ENCODE data around the gene MRGPRD. TPM values are rescaled to one million over a fixed set of nuclear protein-coding genes. Genes with fewer than 3 reads are reported as not detected.

Gene MRGPRD
- total RNA-seq, 2 donors from 2014 or later, result not detected

- no peaks in the 10 kb centered on the region for H3K36me3 Mint-ChIP-seq (ENCODE audit: insufficient read depth in 2 of 2)
- no peaks in the 10 kb centered on the region for H3K9me3 Mint-ChIP-seq
- DNase-seq (peak; percentile 18 to 29), ATAC-seq (replicated peaks in 1 of 2) (peak; percentile 54 to 65)
- H3K27ac Mint-ChIP-seq, result no peak overlapping the region
- H3K27me3 Mint-ChIP-seq (ENCODE audit: low read depth), result peaks cover 14% of the 10 kb centered on the region
- no peaks in the 10 kb centered on the region for H3K4me1 Mint-ChIP-seq (ENCODE audit: low read depth)
- H3K4me3 Mint-ChIP-seq, result no peak overlapping the region
Observed at GRCh38 chr11:69010964-69011623, 30.3 kb upstream of the MRGPRD start.

GRCh38 chr11:69010361-69010891 lies 29.6 kb upstream of the MRGPRD start:
- no peaks in the 10 kb centered on the region for H3K36me3 Mint-ChIP-seq (ENCODE audit: insufficient read depth in 2 of 2)
- peaks cover 14% of the 10 kb centered on the region for H3K27me3 Mint-ChIP-seq (ENCODE audit: low read depth)
- no peaks in the 10 kb centered on the region for H3K4me1 Mint-ChIP-seq (ENCODE audit: low read depth)
- H3K27ac Mint-ChIP-seq, result no peak overlapping the region
- DNase-seq (no peak), ATAC-seq (replicated peaks in 1 of 2) (no peak)
- H3K4me3 Mint-ChIP-seq, result no peak overlapping the region
- H3K9me3 Mint-ChIP-seq, result no peaks in the 10 kb centered on the region

GRCh38 chr11:69009441-69010211 lies 28.8 kb upstream of the MRGPRD start:
- H3K4me3 Mint-ChIP-seq, result no peak overlapping the region

GRCh38 chr11:69008737-69009440 lies 28.1 kb upstream of the MRGPRD start:
- ATAC-seq (replicated peaks in 1 of 2) (no peak), DNase-seq (no peak)
- H3K9me3 Mint-ChIP-seq, result no peaks in the 10 kb centered on the region
- no peak overlapping the region for H3K27ac Mint-ChIP-seq
- no peaks in the 10 kb centered on the region for H3K36me3 Mint-ChIP-seq (ENCODE audit: insufficient read depth in 2 of 2)
- H3K27me3 Mint-ChIP-seq (ENCODE audit: low read depth), result peaks cover 19% of the 10 kb centered on the region
- H3K4me1 Mint-ChIP-seq (ENCODE audit: low read depth), result no peaks in the 10 kb centered on the region
- no peak overlapping the region for H3K4me3 Mint-ChIP-seq

More at GRCh38 chr11:69009441-69010211, 28.8 kb upstream of the MRGPRD start:
- Mint-ChIP-seq H3K27ac (no peak overlapping the region), H3K27me3 (ENCODE audit: low read depth) (peaks cover 19% of the 10 kb centered on the region), H3K9me3 (no peaks in the 10 kb centered on the region), H3K4me1 (ENCODE audit: low read depth) (no peaks in the 10 kb centered on the region), H3K36me3 (ENCODE audit: insufficient read depth in 2 of 2) (no peaks in the 10 kb centered on the region)
- DNase-seq, result no peak
- no peak for ATAC-seq (replicated peaks in 1 of 2)

- Mint-ChIP-seq H3K9me3 (no peaks in the 10 kb centered on the region), H3K27ac (no peak overlapping the region), H3K27me3 (ENCODE audit: low read depth) (peaks cover 19% of the 10 kb centered on the region), H3K4me3 (no peak overlapping the region), H3K36me3 (ENCODE audit: insufficient read depth in 2 of 2) (no peaks in the 10 kb centered on the region), H3K4me1 (ENCODE audit: low read depth) (no peaks in the 10 kb centered on the region)
- ATAC-seq (replicated peaks in 1 of 2) (no peak), DNase-seq (no peak)
Observed at GRCh38 chr11:69007975-69008381, 27.2 kb upstream of the MRGPRD start.

- Mint-ChIP-seq H3K36me3 (ENCODE audit: insufficient read depth in 2 of 2) (no peaks in the 10 kb centered on the region), H3K4me3 (no peak overlapping the region)
Observed at GRCh38 chr11:69006816-69007215, 26.0 kb upstream of the MRGPRD start.

GRCh38 chr11:69005631-69006368 lies 25.0 kb upstream of the MRGPRD start:
- H3K9me3 Mint-ChIP-seq, result no peaks in the 10 kb centered on the region
- H3K27ac Mint-ChIP-seq, result no peak overlapping the region
- DNase-seq, result no peak
- no peaks in the 10 kb centered on the region for H3K36me3 Mint-ChIP-seq (ENCODE audit: insufficient read depth in 2 of 2)
- no peaks in the 10 kb centered on the region for H3K4me1 Mint-ChIP-seq (ENCODE audit: low read depth)
- peaks cover 5% of the 10 kb centered on the region for H3K27me3 Mint-ChIP-seq (ENCODE audit: low read depth)
- no peak overlapping the region for H3K4me3 Mint-ChIP-seq
- ATAC-seq (replicated peaks in 1 of 2), result no peak

More at GRCh38 chr11:69006816-69007215, 26.0 kb upstream of the MRGPRD start:
- no peaks in the 10 kb centered on the region for H3K4me1 Mint-ChIP-seq (ENCODE audit: low read depth)
- no peak for ATAC-seq (replicated peaks in 1 of 2)
- peaks cover 11% of the 10 kb centered on the region for H3K27me3 Mint-ChIP-seq (ENCODE audit: low read depth)
- DNase-seq, result no peak
- H3K27ac Mint-ChIP-seq, result no peak overlapping the region
- H3K9me3 Mint-ChIP-seq, result no peaks in the 10 kb centered on the region

- H3K36me3 Mint-ChIP-seq (ENCODE audit: insufficient read depth in 2 of 2), result no peaks in the 10 kb centered on the region
- no peak for ATAC-seq (replicated peaks in 1 of 2)
- H3K27ac Mint-ChIP-seq, result no peak overlapping the region
- no peaks in the 10 kb centered on the region for H3K4me1 Mint-ChIP-seq (ENCODE audit: low read depth)
- no peak for DNase-seq
- H3K9me3 Mint-ChIP-seq, result no peaks in the 10 kb centered on the region
- H3K27me3 Mint-ChIP-seq (ENCODE audit: low read depth), result peaks cover 5% of the 10 kb centered on the region
- H3K4me3 Mint-ChIP-seq, result no peak overlapping the region
Observed at GRCh38 chr11:69005183-69005630, 24.4 kb upstream of the MRGPRD start.

- Mint-ChIP-seq H3K27ac (no peak overlapping the region), H3K27me3 (ENCODE audit: low read depth) (peaks cover 5% of the 10 kb centered on the region), H3K4me1 (ENCODE audit: low read depth) (no peaks in the 10 kb centered on the region), H3K36me3 (ENCODE audit: insufficient read depth in 2 of 2) (no peaks in the 10 kb centered on the region), H3K4me3 (no peak overlapping the region), H3K9me3 (no peaks in the 10 kb centered on the region)
- DNase-seq (no peak), ATAC-seq (replicated peaks in 1 of 2) (no peak)
Observed at GRCh38 chr11:69004411-69005182, 23.8 kb upstream of the MRGPRD start.

GRCh38 chr11:69003866-69004367 lies 23.1 kb upstream of the MRGPRD start:
- Mint-ChIP-seq H3K9me3 (no peaks in the 10 kb centered on the region), H3K4me3 (no peak overlapping the region), H3K27me3 (ENCODE audit: low read depth) (peaks cover 5% of the 10 kb centered on the region), H3K27ac (no peak overlapping the region), H3K4me1 (ENCODE audit: low read depth) (no peaks in the 10 kb centered on the region), H3K36me3 (ENCODE audit: insufficient read depth in 2 of 2) (no peaks in the 10 kb centered on the region)
- ATAC-seq (replicated peaks in 1 of 2) (no peak), DNase-seq (no peak)

- H3K27ac Mint-ChIP-seq, result no peak overlapping the region
Observed at GRCh38 chr11:69003301-69003865, 22.6 kb upstream of the MRGPRD start.

More at GRCh38 chr11:69003301-69003865, 22.6 kb upstream of the MRGPRD start:
- H3K36me3 Mint-ChIP-seq (ENCODE audit: insufficient read depth in 2 of 2), result no peaks in the 10 kb centered on the region
- no peaks in the 10 kb centered on the region for H3K4me1 Mint-ChIP-seq (ENCODE audit: low read depth)
- H3K27me3 Mint-ChIP-seq (ENCODE audit: low read depth), result peaks cover 5% of the 10 kb centered on the region
- no peak for ATAC-seq (replicated peaks in 1 of 2)
- H3K4me3 Mint-ChIP-seq, result no peak overlapping the region
- no peaks in the 10 kb centered on the region for H3K9me3 Mint-ChIP-seq
- DNase-seq, result no peak
